Endothelial cell (in vitro differentiated cells): ENCODE results near the gene FKBP10. TPM values are rescaled to one million over a fixed set of nuclear protein-coding genes. Genes with fewer than 3 reads are reported as not detected.

ENCODE experiments used
- DNase-seq: peaks from one replicate; pipeline ENCODE4 v3.0.0; 2021; ENCODE audit warnings: low spot score
- H3K27ac Mint-ChIP-seq: one replicate; pipeline ENCODE4 v1.8.0; 2021; ENCODE audit warnings: mixed read lengths, inconsistent platforms; ENCODE audit not compliant: unreplicated experiment
- H3K27me3 Mint-ChIP-seq: one replicate; pipeline ENCODE4 v1.8.0; 2021; ENCODE audit warnings: mild to moderate bottlenecking, moderate library complexity, mixed read lengths, inconsistent platforms; ENCODE audit not compliant: unreplicated experiment
- H3K36me3 Mint-ChIP-seq: one replicate; pipeline ENCODE4 v1.8.0; 2021; ENCODE audit warnings: mild to moderate bottlenecking, low read depth, mixed read lengths, inconsistent platforms; ENCODE audit not compliant: unreplicated experiment
- H3K4me1 Mint-ChIP-seq: one replicate; pipeline ENCODE4 v1.8.0; 2021; ENCODE audit warnings: mild to moderate bottlenecking, mixed read lengths, inconsistent platforms; ENCODE audit not compliant: unreplicated experiment
- H3K4me3 Mint-ChIP-seq: one replicate; pipeline ENCODE4 v1.8.0; 2021; ENCODE audit warnings: mild to moderate bottlenecking, mixed read lengths, inconsistent platforms; ENCODE audit not compliant: unreplicated experiment
- H3K9me3 Mint-ChIP-seq: one replicate; pipeline ENCODE4 v1.8.0; 2021; ENCODE audit warnings: mixed read lengths, inconsistent platforms; ENCODE audit not compliant: unreplicated experiment
- total RNA-seq: library from RNA; stranded (reverse); fragmentation: NEBNext Ultra II Directional; extraction: Animal tissue kit (Norgen Biotek cat#: 25700); gene quantifications from one replicate; pipeline ENCODE4 v1.2.1, GENCODE V29; 2021; ENCODE audit not compliant: unreplicated experiment
- TF ChIP-seq, protein P1 (sequence below): fragments of 200-600 bp; sonication (generic); IDR thresholded peaks from one replicate; pipeline ENCODE4 v1.5.0; 2021; ENCODE audit warnings: antibody characterized with exemption; ENCODE audit not compliant: unreplicated experiment

Gene FKBP10
- total RNA-seq, 1 donor from 2014 or later, result 167 TPM

DNA sequence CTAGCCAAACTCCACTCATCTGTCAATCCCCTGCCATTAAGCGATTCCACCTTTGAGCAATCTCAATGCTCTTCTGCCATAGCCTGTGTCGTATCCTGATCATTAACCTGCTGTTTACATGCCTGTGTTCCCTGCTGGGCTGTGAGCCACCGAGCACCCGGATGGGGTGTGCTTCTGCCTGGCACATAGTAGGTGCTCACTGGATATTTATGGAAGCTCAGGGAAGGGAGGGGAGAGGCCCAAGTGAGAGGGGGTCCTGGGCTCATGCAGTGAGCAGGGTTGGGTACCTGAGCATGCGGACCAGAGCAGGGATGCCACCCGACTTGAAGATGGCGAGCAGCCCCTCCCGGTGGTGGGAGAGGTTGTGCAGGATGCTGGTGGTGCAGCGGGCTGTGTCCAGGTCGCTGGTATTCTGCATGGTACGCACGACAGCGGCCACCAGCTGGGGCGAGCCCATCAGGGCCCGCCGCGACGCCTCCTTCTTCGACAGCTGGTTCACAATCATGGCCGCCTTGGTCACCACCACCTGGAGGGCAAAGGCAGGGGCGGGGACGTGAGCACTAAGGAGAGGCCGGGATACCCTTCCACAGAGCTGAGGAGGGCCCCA, 44.0 kb upstream of the FKBP10 start:
- H3K9me3 Mint-ChIP-seq, result no peaks in the 10 kb centered on the region
- DNase-seq, result no peak
- H3K4me3 Mint-ChIP-seq, result peak overlapping the region; percentile 26
- peaks cover 45% of the 10 kb centered on the region for H3K36me3 Mint-ChIP-seq
- TF ChIP-seq, protein P1, sequence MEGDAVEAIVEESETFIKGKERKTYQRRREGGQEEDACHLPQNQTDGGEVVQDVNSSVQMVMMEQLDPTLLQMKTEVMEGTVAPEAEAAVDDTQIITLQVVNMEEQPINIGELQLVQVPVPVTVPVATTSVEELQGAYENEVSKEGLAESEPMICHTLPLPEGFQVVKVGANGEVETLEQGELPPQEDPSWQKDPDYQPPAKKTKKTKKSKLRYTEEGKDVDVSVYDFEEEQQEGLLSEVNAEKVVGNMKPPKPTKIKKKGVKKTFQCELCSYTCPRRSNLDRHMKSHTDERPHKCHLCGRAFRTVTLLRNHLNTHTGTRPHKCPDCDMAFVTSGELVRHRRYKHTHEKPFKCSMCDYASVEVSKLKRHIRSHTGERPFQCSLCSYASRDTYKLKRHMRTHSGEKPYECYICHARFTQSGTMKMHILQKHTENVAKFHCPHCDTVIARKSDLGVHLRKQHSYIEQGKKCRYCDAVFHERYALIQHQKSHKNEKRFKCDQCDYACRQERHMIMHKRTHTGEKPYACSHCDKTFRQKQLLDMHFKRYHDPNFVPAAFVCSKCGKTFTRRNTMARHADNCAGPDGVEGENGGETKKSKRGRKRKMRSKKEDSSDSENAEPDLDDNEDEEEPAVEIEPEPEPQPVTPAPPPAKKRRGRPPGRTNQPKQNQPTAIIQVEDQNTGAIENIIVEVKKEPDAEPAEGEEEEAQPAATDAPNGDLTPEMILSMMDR, result no peak
- no peak overlapping the region for H3K27ac Mint-ChIP-seq
- peaks cover 33% of the 10 kb centered on the region for H3K4me1 Mint-ChIP-seq
- H3K27me3 Mint-ChIP-seq, result peaks cover 20% of the 10 kb centered on the region

DNA sequence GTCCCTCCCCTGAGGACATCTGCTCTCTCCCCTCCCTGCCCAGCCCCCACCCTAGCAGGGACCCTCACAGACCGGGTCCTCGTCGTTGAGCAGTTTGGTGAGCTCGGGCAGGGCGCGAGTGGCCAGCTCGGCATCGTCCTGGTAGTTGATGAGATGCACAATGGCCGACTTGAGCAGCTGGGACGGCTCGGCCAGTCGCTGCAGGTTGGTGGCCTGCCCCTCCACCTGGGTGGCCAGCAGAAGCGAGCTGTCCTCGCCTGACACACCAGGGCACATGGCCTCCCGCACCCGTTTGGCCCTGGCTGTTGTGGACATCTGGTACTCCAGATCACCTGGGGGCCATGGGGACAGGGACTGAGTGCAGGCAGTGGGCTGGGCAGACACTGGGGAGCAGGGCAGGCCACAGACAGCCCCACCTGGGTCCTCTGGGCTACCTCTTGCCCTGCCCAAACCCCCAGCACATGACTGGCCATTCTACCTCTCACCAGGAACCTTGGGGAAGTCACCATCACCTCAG, 43.4 kb upstream of the FKBP10 start:
- Mint-ChIP-seq H3K4me1 (peaks cover 38% of the 10 kb centered on the region), H3K27ac (no peak overlapping the region), H3K9me3 (no peaks in the 10 kb centered on the region), H3K4me3 (peak overlapping the region; percentile 67), H3K27me3 (peaks cover 20% of the 10 kb centered on the region), H3K36me3 (peaks cover 46% of the 10 kb centered on the region)
- DNase-seq, result no peak
- TF ChIP-seq, protein P1, result no peak

DNA sequence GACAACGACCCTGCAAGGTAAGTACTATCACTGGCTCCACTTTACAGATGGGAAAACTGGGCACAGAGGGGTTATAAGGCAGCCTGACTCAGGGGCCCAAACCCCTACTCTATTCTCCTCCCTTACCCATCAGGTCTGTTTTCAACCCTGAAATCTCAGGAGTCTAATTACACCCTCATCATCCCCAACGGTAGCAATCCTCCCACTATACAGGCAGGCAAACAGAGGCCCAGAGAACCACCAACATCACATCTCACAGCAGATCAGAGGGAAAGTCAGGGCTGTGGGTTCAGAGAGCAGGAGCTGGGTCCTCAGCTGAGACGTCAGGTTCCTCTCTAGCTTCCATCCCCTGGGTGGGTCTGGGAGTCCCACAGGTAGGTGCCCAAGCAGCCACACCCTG, 42.8 kb upstream of the FKBP10 start:
- H3K27me3 Mint-ChIP-seq, result peaks cover 19% of the 10 kb centered on the region
- peaks cover 45% of the 10 kb centered on the region for H3K36me3 Mint-ChIP-seq
- H3K4me3 Mint-ChIP-seq, result peak overlapping the region; percentile 67
- peaks cover 39% of the 10 kb centered on the region for H3K4me1 Mint-ChIP-seq
- H3K27ac Mint-ChIP-seq, result peak overlapping the region; percentile 27
- H3K9me3 Mint-ChIP-seq, result no peaks in the 10 kb centered on the region
- no peak for DNase-seq
- TF ChIP-seq, protein P1, result no peak

DNA sequence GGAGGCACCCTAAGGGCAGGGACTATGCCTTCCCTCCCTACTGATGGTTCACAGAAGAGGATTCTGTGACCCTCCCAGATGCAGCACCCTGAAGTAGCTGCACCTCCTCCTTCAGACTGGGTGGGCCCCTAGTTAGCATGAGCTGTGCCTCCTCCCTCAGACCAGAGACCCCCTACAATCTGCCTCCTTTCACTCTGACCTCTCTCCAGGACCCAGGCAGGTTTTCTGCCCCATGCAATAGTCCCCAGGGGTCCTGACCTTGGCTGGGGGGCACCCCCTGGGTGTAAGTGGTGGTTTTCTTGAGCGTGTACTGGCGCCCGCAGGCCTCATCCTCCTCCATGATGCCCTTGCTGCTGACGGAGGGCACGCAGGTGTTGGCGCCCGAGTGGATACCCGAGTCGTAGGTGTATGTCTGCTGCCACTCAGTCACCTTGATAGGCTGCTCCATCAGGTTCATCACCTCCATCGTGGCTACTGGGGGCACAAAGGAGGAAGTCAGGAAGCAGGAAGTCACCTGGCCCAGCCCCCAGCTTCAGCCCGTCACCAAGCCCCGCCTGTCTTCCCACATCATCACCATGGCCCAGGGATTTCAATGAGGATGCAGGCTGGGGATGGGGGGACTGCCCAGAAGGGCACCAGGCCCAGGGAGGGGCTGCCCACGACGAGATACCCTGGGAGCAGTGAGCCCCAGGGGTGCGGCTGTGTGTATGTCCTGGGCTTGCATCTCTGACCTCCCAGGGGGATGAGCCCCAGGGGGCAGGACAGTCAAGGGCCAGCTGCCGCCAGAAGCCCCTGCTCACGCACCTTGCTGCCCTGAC, 41.2 kb upstream of the FKBP10 start:
- TF ChIP-seq, protein P1, result no peak
- Mint-ChIP-seq H3K9me3 (no peaks in the 10 kb centered on the region), H3K27ac (no peak overlapping the region), H3K36me3 (peaks cover 37% of the 10 kb centered on the region), H3K4me1 (peaks cover 48% of the 10 kb centered on the region), H3K4me3 (peak overlapping the region; percentile 25), H3K27me3 (peaks cover 21% of the 10 kb centered on the region)
- DNase-seq, result no peak

DNA sequence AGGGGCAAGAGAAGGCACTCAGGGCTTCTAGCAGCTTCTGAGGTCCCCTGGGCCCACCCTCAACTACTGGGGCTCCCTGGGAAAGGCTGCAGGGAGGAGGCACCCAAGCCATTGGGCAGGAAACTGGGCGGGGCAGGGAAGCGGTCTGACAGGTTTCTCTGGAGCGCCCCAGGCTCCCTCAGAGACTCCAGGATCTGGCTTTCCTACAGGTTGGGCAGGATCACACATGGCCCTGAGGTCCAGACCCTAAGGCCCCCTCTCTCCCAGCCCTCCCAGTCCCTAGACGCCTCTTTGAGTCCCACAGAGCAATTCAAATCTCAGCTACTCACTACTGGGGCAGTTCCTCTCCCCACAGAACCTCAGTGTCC, 40.6 kb upstream of the FKBP10 start:
- TF ChIP-seq, protein P1, result no peak
- Mint-ChIP-seq H3K27me3 (peaks cover 20% of the 10 kb centered on the region), H3K9me3 (no peaks in the 10 kb centered on the region), H3K4me3 (no peak overlapping the region), H3K4me1 (peaks cover 45% of the 10 kb centered on the region), H3K27ac (no peak overlapping the region), H3K36me3 (peaks cover 33% of the 10 kb centered on the region)
- DNase-seq, result no peak
